BJ (cell line): ENCODE measurements around the gene TGM1. TPM values are rescaled to one million over a fixed set of nuclear protein-coding genes. Genes with fewer than 3 reads are reported as not detected.

ENCODE experiments used
- CTCF ChIA-PET: fragments of 350-600 bp; formaldehyde crosslinking; extraction: SDS; loops from one replicate; lab custom pipeline; 2021; ENCODE audit warnings: antibody characterized with exemption, inconsistent platforms; lab: Yijun Ruan, JAX
- POLR2A ChIA-PET: fragments of 300-600 bp; sonication (Branson Sonifier 250); formaldehyde crosslinking; extraction: SDS; loops from one replicate; lab custom pipeline; 2021; ENCODE audit warnings: antibody characterized with exemption; lab: Charles Lee
- DNase-seq: peaks from one replicate; pipeline ENCODE4 v3.0.0-alpha.2; 2011; ENCODE audit warnings: low read depth
- H3K27me3 ChIP-seq: 2 replicates; pipeline ENCODE4 v1.6.0; 2011; ENCODE audit warnings: low read length; ENCODE audit not compliant: control insufficient read depth, insufficient read depth
- H3K36me3 ChIP-seq: 2 replicates; pipeline ENCODE4 v1.5.1; 2011; ENCODE audit warnings: low read length; ENCODE audit not compliant: control insufficient read depth, insufficient read depth
- H3K4me3 ChIP-seq: 2 replicates; pipeline ENCODE4 v1.5.1; 2011; ENCODE audit warnings: low read depth, mild to moderate bottlenecking, control low read depth, low read length
- polyA plus RNA-seq: library from polyadenylated mRNA; depleted of rRNA; stranded (reverse); fragments of >200 nt; gene quantifications from 2 replicates; pipeline ENCODE4 v1.2.3, GENCODE V29; 2011
- TF ChIP-seq, protein P1 (sequence below): IDR thresholded peaks from 2 replicates; pipeline ENCODE4 v1.5.1; 2011; ENCODE audit warnings: low read depth, mild to moderate bottlenecking, control low read depth, inconsistent platforms, low read length, moderate library complexity; ENCODE audit not compliant: insufficient read depth

Gene TGM1
- polyA plus RNA-seq, 1 experiment, result 2.9 TPM

DNA sequence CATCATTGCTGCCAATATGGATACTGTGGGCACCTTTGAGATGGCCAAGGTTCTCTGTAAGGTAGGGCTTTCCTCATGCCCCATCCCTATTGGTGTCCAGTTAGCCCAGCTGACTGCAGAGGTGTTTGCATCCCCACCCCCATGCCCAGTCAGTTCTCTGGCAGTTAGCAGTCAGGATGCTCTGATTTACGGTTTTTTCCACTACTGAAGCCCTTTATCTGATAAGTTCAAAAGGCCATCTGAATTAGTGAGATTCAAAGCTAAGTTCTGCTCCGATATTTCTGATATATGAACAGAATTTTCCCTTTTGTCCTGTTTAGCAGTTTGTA is 29.5 kb downstream of the TGM1 start:
- CTCF ChIA-PET, result interaction anchor here (1.1 to 1.6 kb wide), 2 partner anchors 9 to 17 kb away, joined by 4 to 15 read pairs; partner anchors contain the start of gene TINF2
- peaks cover 8% of the 10 kb centered on the region; the same call in 1 of the 2 replicates for H3K36me3 ChIP-seq
- POLR2A ChIA-PET, result no interaction called here
- H3K27me3 ChIP-seq, result no peaks in the 10 kb centered on the region
- H3K4me3 ChIP-seq, result peak overlapping the region; percentile 62
- TF ChIP-seq, protein P1, sequence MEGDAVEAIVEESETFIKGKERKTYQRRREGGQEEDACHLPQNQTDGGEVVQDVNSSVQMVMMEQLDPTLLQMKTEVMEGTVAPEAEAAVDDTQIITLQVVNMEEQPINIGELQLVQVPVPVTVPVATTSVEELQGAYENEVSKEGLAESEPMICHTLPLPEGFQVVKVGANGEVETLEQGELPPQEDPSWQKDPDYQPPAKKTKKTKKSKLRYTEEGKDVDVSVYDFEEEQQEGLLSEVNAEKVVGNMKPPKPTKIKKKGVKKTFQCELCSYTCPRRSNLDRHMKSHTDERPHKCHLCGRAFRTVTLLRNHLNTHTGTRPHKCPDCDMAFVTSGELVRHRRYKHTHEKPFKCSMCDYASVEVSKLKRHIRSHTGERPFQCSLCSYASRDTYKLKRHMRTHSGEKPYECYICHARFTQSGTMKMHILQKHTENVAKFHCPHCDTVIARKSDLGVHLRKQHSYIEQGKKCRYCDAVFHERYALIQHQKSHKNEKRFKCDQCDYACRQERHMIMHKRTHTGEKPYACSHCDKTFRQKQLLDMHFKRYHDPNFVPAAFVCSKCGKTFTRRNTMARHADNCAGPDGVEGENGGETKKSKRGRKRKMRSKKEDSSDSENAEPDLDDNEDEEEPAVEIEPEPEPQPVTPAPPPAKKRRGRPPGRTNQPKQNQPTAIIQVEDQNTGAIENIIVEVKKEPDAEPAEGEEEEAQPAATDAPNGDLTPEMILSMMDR, result no peak
- no peak for DNase-seq

DNA sequence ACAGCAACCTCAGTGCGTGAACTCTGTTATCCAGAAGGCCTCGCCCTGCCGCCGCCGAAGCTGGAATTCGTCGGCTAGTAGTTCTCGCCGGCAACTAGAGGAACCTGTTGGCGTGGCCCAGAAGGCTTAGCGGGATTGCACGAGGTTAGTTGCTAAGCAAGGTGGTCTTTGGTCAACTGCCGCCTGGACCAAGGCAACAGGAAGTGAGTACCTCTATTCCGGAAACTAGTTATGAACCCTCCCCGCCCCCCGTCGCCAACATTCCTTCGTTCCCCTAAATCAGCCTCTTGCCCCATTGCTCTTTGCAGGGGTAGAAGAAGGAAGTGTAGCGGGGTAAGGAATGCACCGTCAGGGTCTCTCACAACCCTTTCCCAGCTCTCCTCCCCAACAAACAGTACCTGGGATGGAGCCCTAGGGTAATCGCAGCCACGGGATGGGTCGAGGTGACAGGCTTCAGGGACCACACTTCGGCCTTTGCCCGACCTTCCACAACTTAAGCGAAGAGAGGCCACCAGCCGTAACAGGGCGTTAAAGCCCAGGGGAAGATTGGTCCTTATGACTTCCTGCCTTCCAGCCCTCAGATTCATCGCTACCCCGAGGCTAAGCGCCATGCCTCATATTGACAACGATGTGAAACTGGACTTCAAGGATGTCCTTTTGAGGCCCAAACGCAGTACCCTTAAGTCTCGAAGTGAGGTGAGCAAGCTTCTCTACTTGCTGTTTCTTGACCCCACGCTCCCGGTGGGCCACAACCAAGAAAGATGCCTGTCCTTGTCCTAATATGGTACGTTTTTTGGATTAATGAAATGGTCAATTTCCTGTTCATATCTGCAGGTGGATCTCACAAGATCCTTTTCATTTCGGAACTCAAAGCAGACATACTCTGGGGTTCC is 30.1 kb downstream of the TGM1 start, which contains the start of gene GMPR2:
GMPR2 (plus strand) TSS at position 285 of the 893 bp plus-strand sequence; CDS start at position 610, 325 bp downstream.
- H3K36me3 ChIP-seq, result peaks cover 4% of the 10 kb centered on the region
- ChIA-PET CTCF (interaction anchor here (0.8 to 1.6 kb wide), 4 partner anchors 9 to 64 kb away, joined by 3 to 15 read pairs (median 4); partner anchors contain the start of genes RABGGTA and TINF2), POLR2A (no interaction called here)
- TF ChIP-seq, protein P1, result no peak
- DNase-seq, result no peak
- no peaks in the 10 kb centered on the region for H3K27me3 ChIP-seq
- peak within 1 kb of the TSS; percentile 62 for H3K4me3 ChIP-seq

DNA sequence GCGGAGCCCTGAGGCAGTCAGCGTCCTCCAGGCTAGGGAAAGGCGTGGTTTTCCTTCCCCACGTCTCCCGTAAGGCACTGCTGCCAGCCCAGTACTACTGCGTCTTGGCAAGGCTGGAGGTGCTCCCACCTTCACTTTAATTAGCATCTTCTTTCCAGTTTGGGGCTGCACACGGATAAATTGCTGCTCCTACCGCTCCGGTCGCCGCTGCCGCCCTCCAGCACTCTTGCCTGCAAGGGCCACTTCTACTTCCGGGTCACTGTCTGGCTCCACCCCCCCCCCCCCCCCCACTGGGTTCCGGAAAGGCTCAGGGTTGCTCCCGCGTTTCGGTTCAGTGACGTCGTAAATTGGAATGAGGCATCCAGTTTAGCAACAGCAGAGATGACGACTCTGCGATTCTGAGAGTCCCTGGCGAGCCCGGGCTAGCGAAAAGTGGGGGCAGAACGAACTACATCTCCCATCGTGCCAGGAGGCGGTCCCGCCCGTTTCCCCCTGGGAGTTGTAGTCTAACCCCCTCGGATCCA is 30.8 kb downstream of the TGM1 start, which contains the start of gene NEDD8:
NEDD8 (minus strand) TSS at position 247 of the 524 bp plus-strand sequence; CDS start at position 147, 100 bp downstream.
- DNase-seq, result peak; percentile 79
- ChIA-PET CTCF (interaction anchor here (0.8 to 1.3 kb wide), 2 partner anchors 39 to 65 kb away, joined by 3 read pairs; partner anchors contain the start of gene RABGGTA), POLR2A (no interaction called here)
- no peaks in the 10 kb centered on the region for H3K27me3 ChIP-seq
- H3K36me3 ChIP-seq, result peaks cover 3% of the 10 kb centered on the region
- H3K4me3 ChIP-seq, result peak within 1 kb of the TSS; percentile 62
- TF ChIP-seq, protein P1, result no peak

GRCh38 chr14:24231263-24232120 is 31.5 kb downstream of the TGM1 start:
- DNase-seq, result no peak
- POLR2A ChIA-PET, result no interaction called here
- Histone ChIP-seq H3K36me3 (peaks cover under 1% of the 10 kb centered on the region; the same call in 1 of the 2 replicates), H3K4me3 (peak overlapping the region; percentile 62), H3K27me3 (no peaks in the 10 kb centered on the region)
- TF ChIP-seq, protein P1, result no peak
- CTCF ChIA-PET, result no interaction called here
